Kidney tubule cell (primary cell): Measurements from ENCODE around the gene CDK5R2.
A peak's percentile ranks its signal among the peaks of the same experiment; 100 is the strongest.

ENCODE experiments used
- DNase-seq: peaks from one replicate; pipeline ENCODE4 v3.0.0-alpha.2; 2018; ENCODE audit warnings: low spot score

The CDK5R2 gene

GRCh38 chr2:218962859-218963492 lies 3.5 kb downstream of the CDK5R2 start:
- peak; percentile 93 for DNase-seq

GRCh38 chr2:218963601-218964000 lies 4.1 kb downstream of the CDK5R2 start:
- DNase-seq, result no peak

GRCh38 chr2:218964041-218964771 lies 4.7 kb downstream of the CDK5R2 start:
- peak; percentile 90 for DNase-seq

- no peak for DNase-seq
Measured at GRCh38 chr2:218970894-218971293, 11.4 kb downstream of the CDK5R2 start.

- DNase-seq, result no peak
Measured at GRCh38 chr2:218975060-218975777, 15.8 kb downstream of the CDK5R2 start.

GRCh38 chr2:218979846-218980734 lies 20.6 kb downstream of the CDK5R2 start:
- peak; percentile 80 for DNase-seq

- DNase-seq, result no peak
Measured at GRCh38 chr2:218980735-218981389, 21.4 kb downstream of the CDK5R2 start.

GRCh38 chr2:218981390-218981880 lies 22.0 kb downstream of the CDK5R2 start:
- DNase-seq, result no peak

GRCh38 chr2:218981881-218982585 lies 22.6 kb downstream of the CDK5R2 start:
- peak; percentile 21 for DNase-seq

GRCh38 chr2:218982586-218983262 lies 23.3 kb downstream of the CDK5R2 start:
- no peak for DNase-seq

- peak; percentile 30 for DNase-seq
Measured at GRCh38 chr2:218983263-218983933, 23.9 kb downstream of the CDK5R2 start.

- DNase-seq, result no peak
Measured at GRCh38 chr2:218983934-218984238, 24.4 kb downstream of the CDK5R2 start.

- no peak for DNase-seq
Measured at GRCh38 chr2:218984239-218985020, 25.0 kb downstream of the CDK5R2 start.

GRCh38 chr2:218985021-218985324 lies 25.5 kb downstream of the CDK5R2 start, which contains the start of gene FEV:
TSS of gene FEV (minus strand) at chr2:218985184. CDS start at chr2:218985075, 109 bp downstream.
- DNase-seq, result no peak

GRCh38 chr2:218985325-218986091 lies 26.0 kb downstream of the CDK5R2 start:
- DNase-seq, result no peak

GRCh38 chr2:218986148-218986761 lies 26.8 kb downstream of the CDK5R2 start:
- DNase-seq, result no peak

- no peak for DNase-seq
Measured at GRCh38 chr2:218988164-218988563, 28.7 kb downstream of the CDK5R2 start.

GRCh38 chr2:218988650-218989049 lies 29.2 kb downstream of the CDK5R2 start:
- DNase-seq, result no peak
